GM19328 (cell line): Measurements from ENCODE around the gene MYH11.
"Not testable (repeated sequence)": the region's sequence is repeated elsewhere in the genome, so short reads cannot be mapped to it uniquely, and the experiment has no call there.

Experiments
- ATAC-seq: cut with Tn5 transposase; IDR thresholded peaks from one replicate; pipeline ENCODE4 v1.9.1; 2021; ENCODE audit warnings: mild to moderate bottlenecking, moderate library complexity; ENCODE audit not compliant: unreplicated experiment

MYH11 gene

GRCh38 chr16:15686287-15686686 lies 170.5 kb downstream of the MYH11 start:
- ATAC-seq: no peak

DNA sequence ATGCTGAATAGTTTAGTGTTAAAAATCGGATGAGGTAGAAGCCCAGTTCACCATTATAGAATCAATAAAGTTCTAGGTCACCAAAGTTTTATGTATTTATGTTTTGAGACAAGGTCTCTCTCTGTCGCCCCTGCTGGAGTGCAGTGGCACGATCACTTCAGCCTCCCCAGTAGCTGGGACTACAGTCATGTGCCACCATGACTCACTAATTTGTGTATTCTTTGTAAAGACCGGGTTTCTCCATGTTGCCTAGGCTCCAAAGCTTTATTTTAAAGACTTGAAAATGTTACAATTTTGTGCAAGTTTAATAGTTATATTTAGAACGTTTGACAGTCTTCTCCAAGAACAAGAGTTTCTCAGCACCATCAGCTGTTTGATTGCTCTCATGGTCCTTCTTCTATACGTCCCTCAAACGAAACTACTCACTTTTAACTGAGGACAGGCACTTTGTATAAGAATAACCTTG lies 174.7 kb downstream of the MYH11 start:
- no peak for ATAC-seq

DNA sequence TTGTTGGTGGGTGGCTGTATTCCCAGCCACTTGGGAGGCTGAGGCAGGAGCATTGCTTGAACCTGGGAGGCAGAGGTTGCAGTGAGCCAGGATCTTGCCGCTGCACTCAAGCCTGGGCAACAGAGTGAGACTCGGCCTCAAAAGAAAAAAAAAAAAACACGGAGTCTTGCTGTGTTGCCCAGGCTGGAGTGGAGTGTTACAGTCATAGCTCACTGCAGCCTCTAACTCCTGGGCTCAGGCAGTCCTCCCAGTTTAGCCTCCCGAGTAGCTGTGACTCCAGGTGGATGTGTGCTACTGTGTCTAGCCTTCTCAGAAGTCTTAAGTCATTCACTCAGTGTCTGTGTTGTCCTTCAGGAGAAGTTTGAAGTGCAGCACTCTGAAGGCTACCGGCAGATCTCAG lies 179.4 kb downstream of the MYH11 start:
- ATAC-seq: no peak

- ATAC-seq: no peak
Measured at GRCh38 chr16:15676506-15676905, 180.3 kb downstream of the MYH11 start.

- no peak for ATAC-seq
Measured at GRCh38 chr16:15674571-15674970, 182.3 kb downstream of the MYH11 start.

DNA sequence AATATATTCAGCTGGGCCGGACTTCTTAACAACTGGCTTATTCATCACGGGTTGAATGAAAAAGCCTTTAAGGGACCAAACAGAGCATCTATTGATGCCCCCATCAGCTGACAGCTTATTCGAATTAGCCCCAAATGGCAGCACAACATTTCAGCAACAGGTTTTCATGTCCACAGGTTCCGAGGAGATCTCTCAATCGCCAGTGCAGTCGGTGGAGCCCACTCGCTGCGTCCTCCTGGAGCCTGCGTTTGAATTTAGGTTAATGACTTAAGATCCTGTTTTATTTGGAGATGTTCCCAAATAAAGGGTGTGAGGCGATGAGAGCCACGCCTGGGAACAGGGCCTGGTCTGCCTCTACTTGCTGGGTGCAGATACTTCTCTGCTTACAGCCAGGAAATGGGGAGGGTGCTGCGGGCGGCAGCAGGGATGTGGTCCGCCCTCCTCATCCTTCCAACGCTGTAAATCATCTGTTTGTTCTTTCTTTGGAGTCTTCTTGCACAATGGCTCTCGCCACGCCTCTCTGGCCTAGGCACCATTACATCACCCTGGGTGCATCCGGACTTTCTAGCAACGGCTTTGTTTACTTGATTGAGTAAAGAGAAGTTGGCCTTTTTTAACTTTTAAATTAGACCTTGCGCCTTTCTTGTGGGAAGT lies 184.2 kb downstream of the MYH11 start:
- ATAC-seq: no peak

GRCh38 chr16:15672127-15672513 lies 184.7 kb downstream of the MYH11 start:
- not testable (repeated sequence) for ATAC-seq

GRCh38 chr16:15671530-15672117 lies 185.2 kb downstream of the MYH11 start:
- no peak for ATAC-seq

GRCh38 chr16:15667091-15667742 lies 189.6 kb downstream of the MYH11 start:
- ATAC-seq: no peak

GRCh38 chr16:15665107-15665506 lies 191.7 kb downstream of the MYH11 start:
- no peak for ATAC-seq

- no peak for ATAC-seq
Measured at GRCh38 chr16:15660203-15660601, 196.6 kb downstream of the MYH11 start.

DNA sequence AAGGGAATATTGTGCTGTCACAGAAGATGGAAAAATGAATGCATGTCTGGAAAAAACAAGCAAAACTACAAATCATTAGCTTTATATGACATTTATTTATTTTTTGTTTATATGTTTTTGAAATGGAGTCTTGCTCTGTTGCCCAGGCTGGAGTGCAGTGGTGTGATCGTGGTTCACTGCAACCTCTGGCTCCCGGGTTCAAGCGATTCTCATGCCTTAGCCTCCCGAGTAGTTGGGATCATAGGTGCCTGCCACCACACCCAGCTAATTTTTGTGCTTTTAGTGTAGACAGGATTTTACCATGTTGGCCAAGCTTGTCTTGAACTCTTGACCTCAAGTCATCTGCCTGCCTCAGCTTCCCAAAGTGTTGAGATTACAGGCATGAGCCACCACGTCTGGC lies 198.3 kb downstream of the MYH11 start:
- ATAC-seq: no peak

DNA sequence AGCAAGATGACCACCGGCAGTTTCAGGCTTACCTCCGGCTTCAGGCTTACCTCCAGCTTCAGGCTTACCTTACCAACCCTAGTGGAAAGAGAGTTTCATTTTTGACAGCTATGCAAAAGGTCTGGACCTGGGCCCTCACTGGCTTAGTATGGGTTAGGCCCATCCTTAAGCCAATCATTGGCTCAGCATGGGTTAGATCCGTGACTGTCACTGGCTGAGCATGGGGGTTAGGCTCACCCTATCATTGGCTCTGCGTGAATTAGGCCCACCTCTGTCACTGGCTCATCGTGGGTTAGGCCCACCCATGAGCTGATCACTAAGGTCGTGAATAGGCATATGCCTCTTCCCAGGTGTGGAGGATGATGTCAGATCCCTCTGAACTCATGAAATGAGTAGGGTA lies 198.7 kb downstream of the MYH11 start:
- ATAC-seq: no peak

GRCh38 chr16:15655561-15655960 lies 201.3 kb downstream of the MYH11 start:
- ATAC-seq: not testable (repeated sequence)

- no peak for ATAC-seq
Measured at GRCh38 chr16:15654591-15654990, 202.2 kb downstream of the MYH11 start.

DNA sequence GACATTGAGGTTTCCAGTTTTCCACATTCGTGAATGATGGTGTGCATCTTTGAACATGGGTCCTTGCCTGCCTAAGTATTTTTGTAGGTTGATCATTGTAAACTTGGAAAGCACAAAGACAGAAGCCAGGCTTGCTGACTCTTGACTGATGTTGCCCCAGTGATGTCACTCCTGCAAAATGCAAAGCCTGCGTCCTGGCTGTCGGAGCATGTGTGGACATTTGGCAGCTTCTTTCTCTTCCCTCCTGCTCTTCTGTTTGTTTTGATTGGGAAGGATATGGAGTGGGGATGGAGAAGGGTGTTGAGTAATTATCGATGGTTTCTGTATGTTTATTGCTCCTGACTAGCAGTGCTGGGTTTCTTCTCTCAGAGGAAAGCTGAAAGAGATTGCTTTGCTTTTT lies 203.6 kb downstream of the MYH11 start:
- ATAC-seq: no peak
